DOHH2 (cell line): Measurements from ENCODE around the gene SLC6A17.

Experiments
- H3F3A ChIP-seq: fragments of 200-600 bp; sonication (generic), shearing (Covaris generic); 2 replicates; pipeline ENCODE4 v1.6.0; 2016; ENCODE audit warnings: antibody characterized with exemption, mild to moderate bottlenecking; ENCODE audit not compliant: control insufficient read depth, insufficient read depth
- H3K27ac ChIP-seq: fragments of 200-600 bp; sonication (generic); 2 replicates; pipeline ENCODE4 v1.5.1; 2014; ENCODE audit warnings: low read depth, mild to moderate bottlenecking, low read length, moderate library complexity
- H3K27me3 ChIP-seq: fragments of 200-600 bp; sonication (generic); 2 replicates; pipeline ENCODE4 v1.6.1; 2014; ENCODE audit warnings: mild to moderate bottlenecking, low read length, mixed read lengths; ENCODE audit not compliant: control insufficient read depth
- H3K36me3 ChIP-seq: fragments of 200-600 bp; sonication (generic); 2 replicates; pipeline ENCODE4 v1.6.1; 2014; ENCODE audit warnings: mild to moderate bottlenecking, low read length, moderate library complexity, mixed read lengths; ENCODE audit not compliant: control insufficient read depth
- H3K4me1 ChIP-seq: fragments of 200-600 bp; sonication (generic); 2 replicates; pipeline ENCODE4 v1.6.1; 2014; ENCODE audit warnings: mild to moderate bottlenecking, low read length, mixed read lengths; ENCODE audit not compliant: control insufficient read depth
- H3K4me2 ChIP-seq: fragments of 200-600 bp; sonication (generic); 2 replicates; pipeline ENCODE4 v1.6.0; 2014; ENCODE audit warnings: mild to moderate bottlenecking, low read length, moderate library complexity
- H3K4me3 ChIP-seq: fragments of 200-600 bp; sonication (generic); 2 replicates; pipeline ENCODE4 v1.5.1; 2014; ENCODE audit warnings: mild to moderate bottlenecking, low read length, mixed read lengths
- H3K79me2 ChIP-seq: fragments of 200-600 bp; sonication (generic); 2 replicates; pipeline ENCODE4 v1.6.1; 2014; ENCODE audit warnings: mild to moderate bottlenecking, low read length, mixed read lengths; ENCODE audit not compliant: control insufficient read depth
- H3K9me2 ChIP-seq: fragments of 200-600 bp; sonication (generic); replicated peaks from 2 replicates; pipeline ENCODE4 v1.6.1; 2014; ENCODE audit warnings: mild to moderate bottlenecking, low read length, mixed read lengths; ENCODE audit not compliant: control insufficient read depth
- H3K9me3 ChIP-seq: fragments of 200-600 bp; sonication (generic); 2 replicates; pipeline ENCODE4 v1.6.1; 2014; ENCODE audit warnings: antibody characterized with exemption, low read length, mixed read lengths; ENCODE audit not compliant: control insufficient read depth, insufficient read depth
- H4K20me1 ChIP-seq: fragments of 200-600 bp; sonication (generic); 2 replicates; pipeline ENCODE4 v1.6.0; 2014; ENCODE audit warnings: low read depth, mild to moderate bottlenecking, antibody characterized with exemption, low read length, moderate library complexity; ENCODE audit not compliant: control insufficient read depth, insufficient read depth
- EZH2phosphoT487 ChIP-seq: fragments of 200-600 bp; sonication (generic); IDR thresholded peaks from 2 replicates; pipeline ENCODE4 v1.6.1; 2017; ENCODE audit warnings: borderline replicate concordance, mild to moderate bottlenecking, antibody characterized with exemption, low read length, moderate library complexity, mixed read lengths
- TF ChIP-seq, protein P1 (sequence below): fragments of 200-600 bp; sonication (generic); IDR thresholded peaks from one replicate; pipeline ENCODE4 v1.5.1; 2014; ENCODE audit warnings: antibody characterized with exemption, mild to moderate bottlenecking, low read depth, low read length; ENCODE audit not compliant: poor library complexity, severe bottlenecking

The SLC6A17 gene

DNA sequence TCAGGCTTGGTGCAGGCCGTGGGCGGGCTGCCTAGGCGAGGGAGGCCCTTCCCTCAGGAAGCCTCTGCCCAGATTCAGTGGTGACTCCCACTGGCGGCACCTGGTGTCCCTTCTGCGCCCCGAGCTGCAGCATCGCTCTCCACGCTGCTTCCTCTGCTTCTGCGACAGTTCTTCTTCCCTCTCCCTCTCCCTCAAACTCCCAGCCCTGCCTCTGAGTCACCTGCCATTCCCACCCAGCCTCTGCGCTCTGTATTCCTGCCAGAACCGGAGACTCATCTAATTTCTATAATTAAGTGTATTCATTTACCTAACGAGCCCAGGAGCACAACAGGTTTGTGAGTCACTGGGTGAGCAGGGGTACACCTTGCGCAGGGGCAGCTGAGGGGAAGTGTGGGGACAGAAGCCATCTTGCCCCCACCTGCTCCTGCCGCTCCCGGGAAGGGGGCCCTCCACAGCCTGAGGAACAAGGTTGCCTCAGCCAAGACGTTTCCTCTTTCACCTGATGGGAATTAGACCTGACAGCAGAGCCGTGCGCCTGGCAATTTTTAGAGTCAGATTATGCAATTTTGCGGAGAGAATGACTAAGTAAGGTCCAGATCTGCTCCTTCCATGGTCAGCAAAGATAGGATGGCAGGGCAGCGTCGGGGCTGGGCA is 79.2 kb downstream of the SLC6A17 start:
- Histone ChIP-seq H3K36me3 (no peaks in the 10 kb centered on the region), H3K4me1 (no peaks in the 10 kb centered on the region), H3K9me2 (no peaks in the 10 kb centered on the region), H3K27ac (no peak overlapping the region), H3K4me2 (no peak overlapping the region), H4K20me1 (no peaks in the 10 kb centered on the region), H3F3A (no peaks in the 10 kb centered on the region), H3K4me3 (no peak overlapping the region), H3K9me3 (no peaks in the 10 kb centered on the region), H3K79me2 (no peaks in the 10 kb centered on the region), H3K27me3 (no peaks in the 10 kb centered on the region)
- no peak for TF ChIP-seq EZH2phosphoT487
- TF ChIP-seq, protein P1, sequence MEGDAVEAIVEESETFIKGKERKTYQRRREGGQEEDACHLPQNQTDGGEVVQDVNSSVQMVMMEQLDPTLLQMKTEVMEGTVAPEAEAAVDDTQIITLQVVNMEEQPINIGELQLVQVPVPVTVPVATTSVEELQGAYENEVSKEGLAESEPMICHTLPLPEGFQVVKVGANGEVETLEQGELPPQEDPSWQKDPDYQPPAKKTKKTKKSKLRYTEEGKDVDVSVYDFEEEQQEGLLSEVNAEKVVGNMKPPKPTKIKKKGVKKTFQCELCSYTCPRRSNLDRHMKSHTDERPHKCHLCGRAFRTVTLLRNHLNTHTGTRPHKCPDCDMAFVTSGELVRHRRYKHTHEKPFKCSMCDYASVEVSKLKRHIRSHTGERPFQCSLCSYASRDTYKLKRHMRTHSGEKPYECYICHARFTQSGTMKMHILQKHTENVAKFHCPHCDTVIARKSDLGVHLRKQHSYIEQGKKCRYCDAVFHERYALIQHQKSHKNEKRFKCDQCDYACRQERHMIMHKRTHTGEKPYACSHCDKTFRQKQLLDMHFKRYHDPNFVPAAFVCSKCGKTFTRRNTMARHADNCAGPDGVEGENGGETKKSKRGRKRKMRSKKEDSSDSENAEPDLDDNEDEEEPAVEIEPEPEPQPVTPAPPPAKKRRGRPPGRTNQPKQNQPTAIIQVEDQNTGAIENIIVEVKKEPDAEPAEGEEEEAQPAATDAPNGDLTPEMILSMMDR: no peak

DNA sequence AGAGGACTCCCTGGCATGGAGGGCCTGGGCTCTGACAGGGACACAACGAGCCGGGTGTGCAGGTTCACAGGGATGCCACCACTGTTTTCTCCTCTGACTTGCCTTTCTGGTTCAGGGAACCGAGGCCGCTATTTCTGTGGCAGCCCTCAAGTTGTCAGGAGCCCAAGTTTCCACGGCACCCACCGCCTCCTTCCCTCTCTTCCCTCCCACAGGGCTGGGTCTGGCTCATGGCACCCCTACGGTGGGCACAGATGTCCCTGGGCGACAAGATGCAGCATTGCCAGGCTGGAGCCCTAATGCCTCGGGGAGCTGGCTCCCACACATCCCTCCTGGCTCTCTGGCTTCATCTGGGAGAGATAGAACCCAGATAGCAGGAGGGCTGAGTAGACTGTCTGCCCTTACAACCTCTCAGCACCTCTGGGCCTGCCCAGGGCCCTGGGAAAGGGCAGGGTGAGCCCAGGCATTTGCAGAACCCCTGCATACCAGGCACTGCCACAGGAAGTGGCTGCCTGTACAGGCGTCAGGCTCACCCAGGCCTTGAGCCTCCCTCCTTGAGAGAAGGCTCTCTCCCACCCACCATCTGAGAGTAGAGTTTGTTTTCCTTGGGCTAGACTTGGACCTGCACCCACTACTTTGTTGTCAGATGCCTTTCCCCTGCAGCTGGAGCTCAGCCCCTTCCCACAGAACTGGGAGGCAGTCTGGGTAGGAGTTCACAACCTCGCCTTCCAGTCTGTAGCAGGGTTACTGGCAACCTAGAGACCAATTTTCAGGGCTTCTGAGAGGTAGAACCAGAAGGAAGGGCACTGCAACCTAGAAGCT is 80.3 kb downstream of the SLC6A17 start:
- H3K36me3 ChIP-seq: no peaks in the 10 kb centered on the region
- no peaks in the 10 kb centered on the region for H3K4me1 ChIP-seq
- no peak overlapping the region for H3K4me3 ChIP-seq
- no peaks in the 10 kb centered on the region for H3K27me3 ChIP-seq
- TF ChIP-seq EZH2phosphoT487: no peak
- TF ChIP-seq, protein P1: no peak
- H3F3A ChIP-seq: no peaks in the 10 kb centered on the region
- H3K79me2 ChIP-seq: no peaks in the 10 kb centered on the region
- no peak overlapping the region for H3K27ac ChIP-seq
- H3K4me2 ChIP-seq: no peak overlapping the region
- no peaks in the 10 kb centered on the region for H4K20me1 ChIP-seq
- H3K9me2 ChIP-seq: no peaks in the 10 kb centered on the region
- H3K9me3 ChIP-seq: no peaks in the 10 kb centered on the region

DNA sequence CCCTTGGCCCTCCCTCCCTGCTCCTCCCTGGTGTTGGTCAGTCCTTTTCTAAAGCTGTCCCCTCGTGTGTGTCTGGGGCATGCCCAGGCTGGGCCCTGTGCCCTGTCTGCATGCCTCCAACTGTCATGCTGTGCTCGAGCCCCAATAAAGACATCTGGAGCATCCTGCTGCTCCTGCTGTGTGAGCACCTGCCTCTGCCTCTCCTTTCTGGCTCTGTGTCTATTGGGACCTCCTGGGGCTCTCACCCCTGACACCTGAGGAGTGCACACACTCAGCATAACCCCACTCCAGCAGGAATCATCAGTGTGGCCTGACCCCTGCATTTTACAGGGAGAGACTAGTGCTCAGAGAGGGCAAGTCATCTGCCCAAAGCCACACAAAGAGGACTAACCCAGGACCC is 83.6 kb downstream of the SLC6A17 start:
- H3F3A ChIP-seq: no peaks in the 10 kb centered on the region
- peaks cover 3% of the 10 kb centered on the region for H3K4me1 ChIP-seq
- no peaks in the 10 kb centered on the region for H3K27me3 ChIP-seq

DNA sequence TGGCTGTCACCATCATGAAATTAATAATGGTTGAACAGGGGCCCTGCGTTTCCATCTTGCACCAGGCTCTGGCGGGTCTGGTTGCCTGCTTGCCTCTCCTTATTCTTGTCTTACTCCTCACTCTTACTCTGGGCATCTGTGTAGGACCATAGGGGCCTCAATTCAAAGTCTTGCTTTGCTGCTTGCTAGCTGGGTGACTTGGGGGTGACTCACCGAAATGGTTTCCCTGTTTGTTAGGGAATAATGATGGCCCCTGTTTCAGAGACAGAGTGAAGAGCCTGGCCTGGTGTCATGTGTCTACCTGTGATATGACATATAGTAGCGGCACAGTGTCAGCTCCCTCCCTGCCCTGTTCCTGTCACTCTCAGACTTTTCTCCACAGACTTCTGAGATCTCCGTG is 84.4 kb downstream of the SLC6A17 start:
- Histone ChIP-seq H3K4me2 (no peak overlapping the region), H4K20me1 (no peaks in the 10 kb centered on the region), H3K27ac (no peak overlapping the region), H3K79me2 (no peaks in the 10 kb centered on the region), H3K4me3 (no peak overlapping the region), H3K4me1 (peaks cover 8% of the 10 kb centered on the region), H3K36me3 (no peaks in the 10 kb centered on the region), H3K9me3 (no peaks in the 10 kb centered on the region), H3K27me3 (no peaks in the 10 kb centered on the region), H3F3A (no peaks in the 10 kb centered on the region), H3K9me2 (no peaks in the 10 kb centered on the region)
- TF ChIP-seq, protein P1: no peak
- no peak for TF ChIP-seq EZH2phosphoT487

More for the DNA sequence above, 83.6 kb downstream of the SLC6A17 start:
- no peak for TF ChIP-seq EZH2phosphoT487
- Histone ChIP-seq H4K20me1 (no peaks in the 10 kb centered on the region), H3K4me2 (no peak overlapping the region), H3K9me3 (no peaks in the 10 kb centered on the region), H3K36me3 (no peaks in the 10 kb centered on the region), H3K79me2 (no peaks in the 10 kb centered on the region), H3K4me3 (no peak overlapping the region), H3K9me2 (no peaks in the 10 kb centered on the region), H3K27ac (no peak overlapping the region)
